Suprapubic skin (tissue), 4 donors: ENCODE data around the gene VIPAS39. TPM values are rescaled to one million over a fixed set of nuclear protein-coding genes. Genes with fewer than 3 reads are reported as not detected.
A peak's percentile ranks its signal among the peaks of the same experiment; 100 is the strongest.

ENCODE experiments used
- DNase-seq, 2 donors: peaks; one replicate each; pipeline ENCODE4 v3.0.0-alpha.2; 2019; ENCODE audit warnings: low spot score in 2 of 2
- H3K27ac ChIP-seq: fragments of 200-600 bp; sonication (generic); one replicate; pipeline ENCODE4 v1.5.1; 2019
- H3K27me3 ChIP-seq: fragments of 200-600 bp; sonication (generic); one replicate; pipeline ENCODE4 v1.5.1; 2019
- H3K36me3 ChIP-seq: fragments of 200-600 bp; sonication (generic); one replicate; pipeline ENCODE4 v1.5.1; 2019
- H3K4me1 ChIP-seq: fragments of 200-600 bp; sonication (generic); one replicate; pipeline ENCODE4 v1.5.1; 2019
- H3K4me3 ChIP-seq: fragments of 200-600 bp; sonication (generic); one replicate; pipeline ENCODE4 v1.5.1; 2019; ENCODE audit warnings: mild to moderate bottlenecking
- H3K9me3 ChIP-seq: fragments of 200-600 bp; sonication (generic); one replicate; pipeline ENCODE4 v1.5.1; 2019
- CTCF ChIP-seq, 2 donors: fragments of 200-600 bp in 1 of 2; fragments of 450-650 bp in 1 of 2; sonication (generic) in 1 of 2; IDR thresholded peaks; one replicate each; pipeline ENCODE4 v1.5.1; 2016 to 2019; ENCODE audit warnings: antibody characterized with exemption in 2 of 2, mild to moderate bottlenecking in 1 of 2, moderate library complexity in 1 of 2
- EP300 ChIP-seq: sonication (generic); formaldehyde crosslinking; IDR thresholded peaks from one replicate; pipeline ENCODE4 v1.6.1; 2017; ENCODE audit warnings: antibody characterized with exemption
- POLR2A ChIP-seq, 2 donors: fragments of 450-650 bp; IDR thresholded peaks; one replicate each; pipeline ENCODE4 v1.6.1; 2017; ENCODE audit warnings: antibody characterized with exemption in 2 of 2, mild to moderate bottlenecking in 2 of 2, moderate library complexity in 2 of 2
- POLR2AphosphoS5 ChIP-seq, 3 donors: sonication (generic); formaldehyde crosslinking; IDR thresholded peaks; one replicate each; pipeline ENCODE4 v1.6.1; 2017; ENCODE audit warnings: antibody characterized with exemption in 3 of 3
- WGBS: methylation state at CpG from one replicate; pipeline ENCODE4 v1.1.5; 2018; 5-methylcytosine and 5-hydroxymethylcytosine counted together
- total RNA-seq, 4 donors: library from RNA; depleted of rRNA; stranded (reverse); fragments of >200 nt; gene quantifications; one replicate each; pipeline ENCODE4 v1.1.0, GENCODE V29; 2016

VIPAS39 gene
- total RNA-seq, 4 donors from 2014 or later: 11.7 to 21.6 (median 16.9) TPM

DNA sequence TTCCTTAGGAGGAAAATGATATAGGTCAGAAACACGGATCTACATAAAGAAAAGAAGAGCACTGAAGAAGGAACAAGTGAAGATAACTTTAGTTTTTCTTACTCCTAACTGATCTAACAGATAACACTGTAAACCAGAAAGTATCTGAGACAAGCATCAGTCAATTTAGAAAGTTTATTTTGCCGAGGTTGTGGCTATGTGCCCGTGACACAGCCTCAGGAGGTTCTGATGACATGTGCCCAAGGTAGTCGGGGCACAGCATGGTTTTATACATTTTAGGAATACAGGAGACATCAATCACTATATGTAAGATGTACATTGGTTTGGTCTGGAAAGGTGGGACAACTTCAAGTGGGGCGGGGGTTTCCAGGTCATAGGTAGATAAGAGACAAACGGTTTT, 57.2 kb downstream of the VIPAS39 start:
- H3K4me1 ChIP-seq: no peaks in the 10 kb centered on the region
- no peaks in the 10 kb centered on the region for H3K27me3 ChIP-seq
- no peak overlapping the region for H3K4me3 ChIP-seq
- no peak for DNase-seq
- H3K27ac ChIP-seq: no peak overlapping the region
- 82% methylated on average over 6 of the region's 6 CpGs for WGBS
- TF ChIP-seq POLR2AphosphoS5 (IDR thresholded peaks at IDR 0.05): no peak
- TF ChIP-seq CTCF (IDR thresholded peaks at IDR 0.05): no peak
- TF ChIP-seq EP300: no peak
- TF ChIP-seq POLR2A (IDR thresholded peaks at IDR 0.05): no peak
- H3K9me3 ChIP-seq: no peaks in the 10 kb centered on the region
- H3K36me3 ChIP-seq: no peaks in the 10 kb centered on the region

GRCh38 chr14:77390188-77390587, 67.2 kb downstream of the VIPAS39 start:
- Histone ChIP-seq H3K9me3 (no peaks in the 10 kb centered on the region), H3K4me3 (no peak overlapping the region), H3K27me3 (no peaks in the 10 kb centered on the region), H3K36me3 (no peaks in the 10 kb centered on the region), H3K27ac (no peak overlapping the region), H3K4me1 (no peaks in the 10 kb centered on the region)
- 91% methylated on average over 4 of the region's 4 CpGs for WGBS
- no peak for TF ChIP-seq EP300
- no peak for TF ChIP-seq POLR2A (IDR thresholded peaks at IDR 0.05)
- no peak for TF ChIP-seq POLR2AphosphoS5 (IDR thresholded peaks at IDR 0.05)
- TF ChIP-seq CTCF (IDR thresholded peaks at IDR 0.05): no peak
- DNase-seq: no peak

DNA sequence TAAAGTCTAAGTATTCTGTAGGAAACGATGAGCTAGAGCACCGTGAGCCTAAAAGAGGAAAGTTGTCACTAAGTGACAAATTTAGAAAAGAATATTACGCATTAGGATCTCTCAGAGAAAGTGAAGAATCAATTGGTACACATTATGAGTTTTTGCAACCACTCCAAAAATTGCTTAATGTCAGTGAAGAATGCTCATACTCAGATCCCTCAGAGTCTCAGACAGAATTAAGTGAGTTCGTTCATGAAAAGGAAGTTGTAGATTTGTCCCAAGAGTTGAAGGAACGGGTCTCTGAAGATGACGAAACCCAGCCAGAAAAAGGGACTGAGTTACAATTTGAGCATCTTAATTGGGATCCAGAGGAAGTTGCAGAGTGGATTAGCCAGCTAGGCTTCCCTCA, 78.7 kb downstream of the VIPAS39 start:
- no peaks in the 10 kb centered on the region for H3K9me3 ChIP-seq
- 98% methylated on average over 6 of the region's 6 CpGs for WGBS
- no peak for DNase-seq
- no peak overlapping the region for H3K27ac ChIP-seq
- no peak for TF ChIP-seq EP300
- TF ChIP-seq POLR2AphosphoS5 (IDR thresholded peaks at IDR 0.05): no peak
- TF ChIP-seq CTCF (IDR thresholded peaks at IDR 0.05): no peak
- no peak for TF ChIP-seq POLR2A (IDR thresholded peaks at IDR 0.05)
- H3K36me3 ChIP-seq: no peaks in the 10 kb centered on the region
- no peak overlapping the region for H3K4me3 ChIP-seq
- peaks cover 16% of the 10 kb centered on the region for H3K4me1 ChIP-seq
- H3K27me3 ChIP-seq: no peaks in the 10 kb centered on the region

GRCh38 chr14:77377502-77377844, 79.9 kb downstream of the VIPAS39 start:
- Histone ChIP-seq H3K4me1 (peaks cover 16% of the 10 kb centered on the region), H3K4me3 (peak overlapping the region; percentile 67), H3K36me3 (no peaks in the 10 kb centered on the region), H3K27ac (no peak overlapping the region), H3K27me3 (no peaks in the 10 kb centered on the region), H3K9me3 (no peaks in the 10 kb centered on the region)
- TF ChIP-seq POLR2AphosphoS5 (IDR thresholded peaks at IDR 0.05): no peak
- no peak for TF ChIP-seq EP300
- no peak for TF ChIP-seq CTCF (IDR thresholded peaks at IDR 0.05)
- no peak for TF ChIP-seq POLR2A (IDR thresholded peaks at IDR 0.05)
- 13% methylated on average over 10 of the region's 10 CpGs for WGBS
- no peak for DNase-seq

- TF ChIP-seq POLR2AphosphoS5 (IDR thresholded peaks at IDR 0.05): peak in 1 of 3 donors; percentile 11
- peak in 1 of 2 donors; percentile 16 for TF ChIP-seq POLR2A (IDR thresholded peaks at IDR 0.05)
- peak in 1 of 2 donors; percentile 31 for TF ChIP-seq CTCF (IDR thresholded peaks at IDR 0.05)
- TF ChIP-seq EP300: no peak
- Histone ChIP-seq H3K9me3 (no peaks in the 10 kb centered on the region), H3K4me1 (peaks cover 16% of the 10 kb centered on the region), H3K27ac (peak within 1 kb of the TSS; percentile 75), H3K4me3 (peak within 1 kb of the TSS; percentile 67), H3K27me3 (no peaks in the 10 kb centered on the region), H3K36me3 (no peaks in the 10 kb centered on the region)
- DNase-seq: peak; percentile 86 to 88
- WGBS: under 1% methylated on average over 28 of the region's 69 CpGs
These were observed 80.5 kb downstream of the VIPAS39 start, which contains the start of the genes SAMD15 and TMED8 for GRCh38 chr14:77376771-77377501. SAMD15 (plus strand) TSS chr14:77377379; CDS start chr14:77377419, 40 bp downstream. TMED8 (minus strand) TSS chr14:77377094; CDS start chr14:77377053, 41 bp downstream.
